Gastrocnemius medialis (tissue), 4 donors: Measurements from ENCODE around the gene THSD7A. TPM values are rescaled to one million over a fixed set of nuclear protein-coding genes. Genes with fewer than 3 reads are reported as not detected.

Experiments used
- ATAC-seq, 2 donors: fragments of 150-250 bp; one replicate each; pipeline ENCODE4 v1.9.1; 2016
- DNase-seq, 2 donors: peaks; one replicate each; pipeline ENCODE4 v3.0.0-alpha.2; 2019
- H3K27ac ChIP-seq, 4 donors: fragments of 200-600 bp; sonication (generic); 1 replicate in 1 of 4; 2 replicates in 3 of 4; pipeline ENCODE4 v1.5.1; 2016 to 2018; ENCODE audit warnings: mild to moderate bottlenecking in 2 of 4, moderate library complexity in 1 of 4
- H3K27me3 ChIP-seq, 3 donors: fragments of 200-600 bp; sonication (generic) in 2 of 3; 1 replicate in 1 of 3; 2 replicates in 2 of 3; pipeline versions ENCODE4 v1.5.1 to v1.6.0; 2016 to 2019; ENCODE audit warnings: mild to moderate bottlenecking in 1 of 3, moderate library complexity in 1 of 3
- H3K36me3 ChIP-seq, 2 donors: fragments of 200-600 bp; sonication (generic) in 1 of 2; one replicate each; pipeline ENCODE4 v1.5.1; 2017 to 2018
- H3K4me1 ChIP-seq, 2 donors: fragments of 200-600 bp; sonication (generic) in 1 of 2; one replicate each; pipeline ENCODE4 v1.5.1; 2016 to 2017; ENCODE audit warnings: mild to moderate bottlenecking in 2 of 2
- H3K4me3 ChIP-seq, 4 donors: fragments of 200-600 bp; sonication (generic) in 3 of 4; 1 replicate in 1 of 4; 2 replicates in 3 of 4; pipeline ENCODE4 v1.5.1; 2016 to 2019; ENCODE audit warnings: mild to moderate bottlenecking in 2 of 4
- H3K9me3 ChIP-seq, 3 donors: fragments of 200-600 bp; sonication (generic) in 2 of 3; 1 replicate in 1 of 3; 2 replicates in 2 of 3; pipeline ENCODE4 v1.5.1; 2016 to 2019
- POLR2A ChIP-seq, 2 donors: fragments of 450-650 bp; IDR thresholded peaks; one replicate each; pipeline ENCODE4 v1.6.1; 2017; ENCODE audit warnings: antibody characterized with exemption in 2 of 2, mild to moderate bottlenecking in 2 of 2, moderate library complexity in 2 of 2
- in situ Hi-C, 4 donors: fragments of 200-750 bp; cut with MboI; loops; one replicate each; pipeline versions ENCODE4 v1.15.0 to v1.8.0; 2017; ENCODE audit warnings: low sequenced_read_pairs in 4 of 4
- intact Hi-C: fragments of 100-400 bp; cut with DNase I; formaldehyde crosslinking; loops from one replicate; pipeline ENCODE4 v1.15.1; 2023; ENCODE audit warnings: low total_unique reads
- total RNA-seq, 4 donors: library from RNA; depleted of rRNA; stranded (reverse); fragments of >200 nt; gene quantifications; one replicate each; pipeline versions ENCODE4 v1.1.0 to v1.2.3, GENCODE V29; 2016
- TF ChIP-seq, protein P1 (sequence below), 5 experiments: fragments of 450-650 bp in 3 of 5; fragments of 200-600 bp in 2 of 5; sonication (generic) in 2 of 5; IDR thresholded peaks in 4 of 5; conservative IDR thresholded peaks in 1 of 5; 1 replicate in 4 of 5; 2 replicates in 1 of 5; pipeline ENCODE4 v1.5.1; 2016 to 2019; ENCODE audit warnings: antibody characterized with exemption in 5 of 5, mild to moderate bottlenecking in 3 of 5, moderate library complexity in 3 of 5

THSD7A gene
- total RNA-seq, 4 donors from 2014 or later, result 0.36 to 0.78 (median 0.66) TPM

DNA sequence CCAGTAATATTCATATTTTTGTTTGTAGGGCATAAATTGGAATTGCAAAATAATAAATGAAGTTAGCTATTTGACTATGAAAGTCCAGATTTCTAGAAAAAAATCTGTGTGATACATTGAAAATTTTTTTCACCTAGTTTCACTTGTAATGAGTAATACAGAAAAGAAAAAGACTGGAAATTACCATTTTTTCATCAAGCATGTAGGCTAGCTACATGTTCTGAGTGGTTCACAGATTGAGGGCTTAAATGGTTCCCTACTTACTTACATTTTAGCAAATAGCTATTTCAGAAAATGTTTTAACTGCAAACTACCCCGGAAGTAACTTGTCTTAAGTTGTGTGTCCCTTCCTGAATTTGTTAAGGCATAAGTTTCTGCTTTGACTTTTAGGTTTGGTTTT is 462.3 kb downstream of the THSD7A start:
- in situ Hi-C loops, result no loop called here
- Histone ChIP-seq H3K27ac (no peak overlapping the region), H3K4me3 (no peak overlapping the region), H3K9me3 (no peaks in the 10 kb centered on the region), H3K36me3 (no peaks in the 10 kb centered on the region), H3K4me1 (no peaks in the 10 kb centered on the region), H3K27me3 (no peaks in the 10 kb centered on the region)
- no peak for TF ChIP-seq POLR2A (IDR thresholded peaks at IDR 0.05)
- TF ChIP-seq, protein P1, sequence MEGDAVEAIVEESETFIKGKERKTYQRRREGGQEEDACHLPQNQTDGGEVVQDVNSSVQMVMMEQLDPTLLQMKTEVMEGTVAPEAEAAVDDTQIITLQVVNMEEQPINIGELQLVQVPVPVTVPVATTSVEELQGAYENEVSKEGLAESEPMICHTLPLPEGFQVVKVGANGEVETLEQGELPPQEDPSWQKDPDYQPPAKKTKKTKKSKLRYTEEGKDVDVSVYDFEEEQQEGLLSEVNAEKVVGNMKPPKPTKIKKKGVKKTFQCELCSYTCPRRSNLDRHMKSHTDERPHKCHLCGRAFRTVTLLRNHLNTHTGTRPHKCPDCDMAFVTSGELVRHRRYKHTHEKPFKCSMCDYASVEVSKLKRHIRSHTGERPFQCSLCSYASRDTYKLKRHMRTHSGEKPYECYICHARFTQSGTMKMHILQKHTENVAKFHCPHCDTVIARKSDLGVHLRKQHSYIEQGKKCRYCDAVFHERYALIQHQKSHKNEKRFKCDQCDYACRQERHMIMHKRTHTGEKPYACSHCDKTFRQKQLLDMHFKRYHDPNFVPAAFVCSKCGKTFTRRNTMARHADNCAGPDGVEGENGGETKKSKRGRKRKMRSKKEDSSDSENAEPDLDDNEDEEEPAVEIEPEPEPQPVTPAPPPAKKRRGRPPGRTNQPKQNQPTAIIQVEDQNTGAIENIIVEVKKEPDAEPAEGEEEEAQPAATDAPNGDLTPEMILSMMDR (IDR thresholded peaks at IDR 0.05 in 4 of 5, conservative IDR thresholded peaks at IDR 0.05 in 1 of 5), result no peak
- intact Hi-C loops, result no loop called here
- no peak for ATAC-seq
- DNase-seq, result no peak

DNA sequence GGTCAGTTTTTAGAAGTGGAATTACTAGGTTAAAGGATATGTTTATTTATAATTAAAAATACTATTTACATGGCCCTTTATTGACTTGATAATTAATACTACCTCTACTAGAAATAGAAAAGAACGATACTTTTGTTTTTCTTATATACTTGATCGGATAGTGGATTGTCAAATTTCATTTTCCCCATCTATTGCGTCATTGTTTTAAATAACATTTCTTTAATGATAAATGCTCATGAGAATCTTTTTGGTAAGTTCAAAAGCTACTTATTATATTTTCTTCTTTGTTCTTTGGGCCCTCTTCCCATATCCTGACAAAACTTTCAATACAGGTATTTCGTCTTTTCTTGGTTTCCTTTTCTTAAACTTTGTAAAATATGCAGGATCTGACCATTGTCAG is 465.9 kb downstream of the THSD7A start:
- no peaks in the 10 kb centered on the region for H3K36me3 ChIP-seq
- no peak for ATAC-seq
- H3K27me3 ChIP-seq, result no peaks in the 10 kb centered on the region
- no peak overlapping the region for H3K27ac ChIP-seq
- H3K4me1 ChIP-seq, result no peaks in the 10 kb centered on the region
- in situ Hi-C loops, result no loop called here
- no peak overlapping the region for H3K4me3 ChIP-seq
- no peak for TF ChIP-seq POLR2A (IDR thresholded peaks at IDR 0.05)
- TF ChIP-seq, protein P1 (IDR thresholded peaks at IDR 0.05 in 4 of 5, conservative IDR thresholded peaks at IDR 0.05 in 1 of 5), result no peak
- DNase-seq, result no peak
- no peaks in the 10 kb centered on the region for H3K9me3 ChIP-seq
- intact Hi-C loops, result no loop called here

DNA sequence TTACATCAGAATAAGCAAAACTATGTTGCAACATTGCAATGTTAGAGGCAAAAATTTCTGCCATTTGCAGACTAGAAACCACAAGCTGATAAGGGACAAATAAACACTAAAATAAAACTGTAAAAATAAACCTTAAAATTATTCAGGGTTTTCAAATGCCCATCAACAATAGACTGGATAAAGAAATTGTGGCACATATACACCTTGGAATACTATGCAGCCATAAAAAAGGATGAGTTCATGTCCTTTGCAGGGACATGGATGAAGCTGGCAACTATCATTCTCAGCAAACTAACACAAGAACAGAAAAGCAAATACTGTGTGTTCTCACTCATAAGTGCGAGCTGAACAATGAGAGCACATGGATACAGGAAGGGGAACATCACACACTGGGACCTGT is 473.4 kb downstream of the THSD7A start:
- intact Hi-C loops, result no loop called here
- no peak for ATAC-seq
- Histone ChIP-seq H3K9me3 (no peaks in the 10 kb centered on the region), H3K4me3 (no peak overlapping the region), H3K27ac (no peak overlapping the region), H3K27me3 (no peaks in the 10 kb centered on the region), H3K4me1 (no peaks in the 10 kb centered on the region), H3K36me3 (no peaks in the 10 kb centered on the region)
- TF ChIP-seq, protein P1 (IDR thresholded peaks at IDR 0.05 in 4 of 5, conservative IDR thresholded peaks at IDR 0.05 in 1 of 5), result no peak
- no peak for TF ChIP-seq POLR2A (IDR thresholded peaks at IDR 0.05)
- DNase-seq, result no peak
- in situ Hi-C loops, result no loop called here

DNA sequence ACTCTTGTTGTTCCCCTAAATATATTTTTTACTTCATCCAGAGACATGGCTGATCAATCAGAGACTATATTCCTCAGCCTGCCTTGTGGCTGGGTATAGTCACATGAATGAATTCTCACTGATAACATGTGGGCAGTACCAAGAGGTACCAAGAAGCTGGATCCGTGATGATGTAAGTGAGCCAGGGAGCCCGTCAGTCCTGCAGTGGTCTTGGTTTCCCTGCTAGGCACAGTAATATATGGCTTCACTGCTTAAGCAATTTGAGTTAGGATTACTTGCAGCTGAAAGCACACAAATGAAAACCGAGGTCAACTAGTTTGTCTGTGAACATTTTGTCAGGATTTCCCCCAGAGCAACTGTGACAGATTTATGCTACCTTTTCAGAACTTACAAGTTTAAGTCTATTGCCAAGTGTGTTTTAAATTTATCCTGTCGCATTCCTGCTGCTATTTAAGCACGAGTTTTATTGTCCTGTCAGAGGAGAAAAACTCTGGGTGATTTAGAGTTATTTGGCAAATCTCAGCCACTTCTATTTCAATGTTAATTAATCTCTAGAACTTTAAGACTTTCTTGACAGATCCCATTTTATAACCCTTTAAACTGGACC is 476.5 kb downstream of the THSD7A start:
- H3K36me3 ChIP-seq, result no peaks in the 10 kb centered on the region
- in situ Hi-C loops, result no loop called here
- intact Hi-C loops, result no loop called here
- H3K9me3 ChIP-seq, result no peaks in the 10 kb centered on the region
- H3K4me1 ChIP-seq, result no peaks in the 10 kb centered on the region
- H3K27ac ChIP-seq, result no peak overlapping the region
- DNase-seq (no peak), ATAC-seq (no peak)
- TF ChIP-seq, protein P1 (IDR thresholded peaks at IDR 0.05 in 4 of 5, conservative IDR thresholded peaks at IDR 0.05 in 1 of 5), result no peak
- TF ChIP-seq POLR2A (IDR thresholded peaks at IDR 0.05), result no peak
- H3K4me3 ChIP-seq, result no peak overlapping the region
- H3K27me3 ChIP-seq, result no peaks in the 10 kb centered on the region

DNA sequence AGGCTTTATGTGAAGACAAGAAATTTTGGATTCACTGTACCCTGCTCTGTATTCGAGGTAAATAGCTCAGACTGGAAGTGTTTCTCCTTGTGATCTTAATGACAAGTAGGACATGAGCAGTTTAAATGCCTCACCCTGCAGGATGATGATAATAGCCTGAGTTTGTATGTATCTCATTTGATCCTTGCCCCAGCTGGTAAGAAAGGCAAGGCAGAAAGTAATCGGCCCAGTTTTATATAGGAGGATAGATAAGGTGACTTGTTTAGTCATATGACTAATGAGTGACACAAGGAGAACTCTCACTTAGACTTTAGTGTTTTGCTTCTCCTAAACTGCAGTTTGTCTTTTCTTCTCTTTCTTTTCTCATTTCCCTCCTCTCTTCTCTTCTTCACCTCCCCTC is 485.7 kb downstream of the THSD7A start:
- no peaks in the 10 kb centered on the region for H3K27me3 ChIP-seq
- no peaks in the 10 kb centered on the region for H3K36me3 ChIP-seq
- H3K27ac ChIP-seq, result no peak overlapping the region
- in situ Hi-C loops (no loop called here), intact Hi-C loops (no loop called here)
- H3K4me3 ChIP-seq, result no peak overlapping the region
- DNase-seq, result no peak
- no peak for TF ChIP-seq POLR2A (IDR thresholded peaks at IDR 0.05)
- TF ChIP-seq, protein P1 (IDR thresholded peaks at IDR 0.05 in 4 of 5, conservative IDR thresholded peaks at IDR 0.05 in 1 of 5), result no peak
- ATAC-seq, result no peak
- H3K9me3 ChIP-seq, result no peaks in the 10 kb centered on the region
- H3K4me1 ChIP-seq, result peaks cover 0 to 5% of the 10 kb centered on the region in 2 donors
